ENCODE data around the gene KIF3C.
"Not testable (repeated sequence)": the region's sequence is repeated elsewhere in the genome, so short reads cannot be mapped to it uniquely, and the experiment has no call there.

KIF3C gene

DNA sequence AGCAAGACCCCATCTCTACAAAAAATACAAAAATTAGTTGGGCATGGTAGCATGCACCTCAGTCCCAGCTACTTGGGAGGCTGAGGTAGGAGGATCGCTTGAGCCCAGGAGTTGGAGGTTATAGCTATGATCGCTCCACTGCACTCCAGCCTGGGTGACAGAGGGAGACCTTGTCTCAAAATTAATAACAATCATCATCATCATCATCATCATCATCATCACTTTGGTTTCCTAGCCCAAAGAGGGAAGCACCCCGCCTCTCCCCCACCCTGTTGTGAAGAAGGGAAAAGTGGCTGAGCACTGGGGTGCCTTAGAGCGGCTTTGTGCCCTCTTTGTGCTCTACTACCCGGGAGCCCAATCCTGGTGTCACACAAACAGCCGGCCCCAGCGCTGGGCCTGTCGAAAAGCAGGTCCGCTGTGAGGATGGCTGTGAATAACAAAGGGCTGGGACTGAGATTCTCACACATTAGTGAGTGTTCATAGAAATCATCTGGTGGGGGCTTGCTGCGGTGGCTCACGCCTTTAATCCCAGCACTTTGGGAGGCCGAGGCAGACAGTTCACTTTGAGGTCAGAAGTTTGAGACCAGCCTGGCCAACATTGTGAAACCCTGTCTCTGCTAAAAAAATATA, 61.4 kb downstream of the KIF3C start:
- DNase-seq (ENCODE audit: insufficient read length, low spot score) (no peak), FAIRE-seq (no peak)

DNA sequence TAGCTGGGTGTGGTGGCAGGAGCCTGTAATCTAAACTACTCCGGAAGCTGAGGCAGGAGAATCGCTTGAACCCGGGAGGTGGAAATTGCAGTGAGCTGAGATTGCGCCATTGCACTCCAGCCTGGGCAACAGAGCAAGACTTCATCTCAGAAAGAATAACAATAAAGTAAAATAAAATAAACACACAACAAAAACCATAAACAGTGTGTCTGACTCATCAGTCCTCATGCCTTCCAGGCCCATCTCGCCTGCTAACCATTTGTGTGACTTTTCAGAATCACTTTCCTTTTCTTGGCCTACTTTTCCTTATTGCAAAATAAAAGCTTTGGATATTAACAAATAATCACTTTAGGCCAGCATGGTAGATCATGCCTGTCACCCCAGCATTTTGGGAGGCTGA, 62.0 kb downstream of the KIF3C start:
- no peak for DNase-seq (ENCODE audit: insufficient read length, low spot score)
- FAIRE-seq: no peak

DNA sequence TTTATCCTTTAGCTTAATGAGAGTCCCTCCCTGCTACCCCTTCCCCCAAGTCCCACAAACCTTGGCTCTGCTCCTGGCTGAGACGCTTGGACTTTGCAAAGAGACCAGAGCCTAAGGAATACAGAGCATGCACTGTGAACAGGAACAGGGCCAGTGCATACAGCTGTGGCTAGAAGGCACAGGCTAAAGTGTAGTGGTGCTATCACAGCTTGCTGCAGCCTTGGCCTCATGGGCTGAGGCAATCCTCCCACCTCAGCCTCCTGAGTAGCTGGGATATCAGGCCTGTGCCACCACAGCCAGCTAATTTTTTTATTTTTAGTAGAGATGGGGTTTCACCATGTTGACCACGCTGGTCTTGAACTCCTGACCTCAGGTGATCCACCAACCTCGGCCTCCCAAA, 64.5 kb downstream of the KIF3C start:
- DNase-seq (ENCODE audit: insufficient read length, low spot score): no peak
- no peak for FAIRE-seq

- not testable (repeated sequence) for DNase-seq (ENCODE audit: insufficient read length, low spot score); FAIRE-seq
These were observed 64.9 kb downstream of the KIF3C start for GRCh38 chr2:25917411-25917810.

DNA sequence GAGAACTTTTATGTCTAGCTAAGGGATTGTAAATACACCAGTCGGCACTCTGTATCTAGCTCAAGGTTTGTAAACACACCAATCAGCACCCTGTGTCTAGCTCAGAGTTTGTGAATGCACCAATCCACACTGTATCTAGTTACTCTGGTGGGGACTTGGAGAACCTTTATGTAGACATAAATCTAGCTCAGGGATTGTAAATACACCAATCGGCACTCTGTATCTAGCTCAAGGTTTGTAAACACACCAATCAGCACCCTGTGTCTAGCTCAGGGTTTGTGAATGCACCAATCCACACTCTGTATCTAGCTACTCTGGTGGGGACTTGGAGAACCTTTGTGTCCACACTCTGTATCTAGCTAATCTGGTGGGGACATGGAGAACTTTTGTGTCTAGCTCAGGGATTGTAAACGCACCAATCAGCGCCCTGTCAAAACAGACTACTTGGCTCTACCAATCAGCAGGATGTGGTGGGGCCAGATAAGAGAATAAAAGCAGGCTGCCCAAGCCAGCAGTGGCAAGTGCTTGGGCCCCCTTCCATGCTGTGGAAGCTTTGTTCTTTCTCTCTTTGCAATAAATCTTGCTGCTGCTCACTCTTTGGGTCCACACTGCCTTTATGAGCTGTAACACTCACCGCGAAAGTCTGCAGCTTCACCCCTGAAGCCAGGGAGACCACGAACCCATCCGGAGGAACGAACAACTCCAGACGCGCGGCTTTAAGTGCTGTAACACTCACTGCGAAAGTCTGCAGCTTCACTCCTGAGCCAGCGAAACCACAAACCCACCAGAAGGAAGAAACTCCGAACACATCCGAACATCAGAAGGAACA, 66.1 kb downstream of the KIF3C start:
- DNase-seq (ENCODE audit: insufficient read length, low spot score); FAIRE-seq: not testable (repeated sequence)

DNA sequence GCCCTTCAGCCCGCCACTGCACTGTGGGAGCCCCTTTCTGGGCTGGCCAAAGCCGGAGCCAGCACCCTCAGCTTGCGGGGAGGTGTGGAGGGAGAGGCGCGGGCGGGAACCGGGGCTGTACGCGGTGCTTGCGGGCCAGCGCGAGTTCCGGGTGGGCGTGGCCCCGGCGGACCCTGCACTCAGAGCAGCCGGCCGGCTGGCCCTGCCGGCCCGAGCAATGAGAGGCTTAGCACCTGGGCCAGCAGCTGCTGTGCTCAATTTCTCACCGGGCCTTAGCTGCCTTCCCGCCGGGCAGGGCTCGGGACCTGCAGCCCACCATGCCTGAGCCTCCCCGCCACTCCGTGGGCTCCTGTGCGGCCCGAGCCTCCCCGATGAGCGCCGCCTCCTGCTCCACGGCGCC, 66.9 kb downstream of the KIF3C start:
- FAIRE-seq; DNase-seq (ENCODE audit: insufficient read length, low spot score): not testable (repeated sequence)

DNA sequence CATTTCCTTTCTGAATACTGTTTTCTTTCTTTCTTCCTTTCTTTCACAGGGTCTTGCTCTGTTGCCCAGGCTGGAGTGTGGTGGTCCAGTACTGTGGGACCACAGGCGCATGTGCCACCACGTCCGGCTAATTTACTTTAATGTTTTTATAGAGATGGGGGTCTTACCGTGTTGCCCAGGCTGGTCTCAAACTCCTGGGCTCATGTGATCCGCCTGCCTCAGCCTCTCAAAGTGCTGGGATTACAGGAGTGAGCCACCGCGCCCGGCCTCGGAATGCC, 68.7 kb downstream of the KIF3C start:
- not testable (repeated sequence) for DNase-seq (ENCODE audit: insufficient read length, low spot score); FAIRE-seq

DNA sequence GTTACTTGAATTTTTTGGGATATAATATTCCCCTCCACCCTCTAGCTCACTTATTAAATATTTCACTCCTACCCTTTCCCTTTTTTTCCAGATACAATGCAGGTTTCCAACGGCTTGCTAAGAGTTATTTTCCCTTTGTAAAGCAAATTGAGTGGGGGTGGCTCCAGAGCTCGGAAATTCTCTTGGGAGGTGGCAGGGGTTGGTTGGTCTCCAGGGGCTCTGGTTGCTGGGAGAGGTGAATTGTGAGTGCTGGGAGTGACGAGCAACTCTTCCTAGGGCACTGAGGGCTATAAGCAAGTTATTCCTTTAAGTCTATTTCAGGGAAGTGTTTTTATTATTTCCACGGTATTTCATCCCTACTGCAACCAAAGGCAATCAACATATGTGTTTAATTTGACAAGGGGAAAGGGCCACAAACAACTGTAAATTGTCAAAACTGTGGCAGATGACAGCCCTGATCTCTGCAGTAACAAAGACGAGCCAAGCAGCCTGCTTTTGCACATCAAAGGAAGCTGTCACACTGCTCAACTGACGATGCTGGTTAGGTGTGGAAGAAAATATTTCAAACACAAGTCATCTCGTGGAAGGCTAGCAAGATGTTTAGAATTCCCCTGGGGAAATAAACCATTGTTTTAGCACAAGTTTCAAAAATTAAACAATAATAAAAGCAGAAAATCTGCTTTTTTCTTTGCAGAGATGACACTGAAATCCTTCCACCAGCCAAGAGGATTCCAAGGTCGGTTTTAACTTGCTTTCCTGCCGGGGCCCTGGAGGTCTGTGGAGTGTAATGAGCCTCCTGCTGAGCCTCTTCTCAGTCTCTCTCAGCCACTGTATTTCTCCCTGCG, 69.2 kb downstream of the KIF3C start:
- FAIRE-seq (no peak), DNase-seq (ENCODE audit: insufficient read length, low spot score) (peak; percentile 41)

GRCh38 chr2:25909574-25909973, 72.7 kb downstream of the KIF3C start:
- DNase-seq (ENCODE audit: insufficient read length, low spot score); FAIRE-seq: not testable (repeated sequence)

DNA sequence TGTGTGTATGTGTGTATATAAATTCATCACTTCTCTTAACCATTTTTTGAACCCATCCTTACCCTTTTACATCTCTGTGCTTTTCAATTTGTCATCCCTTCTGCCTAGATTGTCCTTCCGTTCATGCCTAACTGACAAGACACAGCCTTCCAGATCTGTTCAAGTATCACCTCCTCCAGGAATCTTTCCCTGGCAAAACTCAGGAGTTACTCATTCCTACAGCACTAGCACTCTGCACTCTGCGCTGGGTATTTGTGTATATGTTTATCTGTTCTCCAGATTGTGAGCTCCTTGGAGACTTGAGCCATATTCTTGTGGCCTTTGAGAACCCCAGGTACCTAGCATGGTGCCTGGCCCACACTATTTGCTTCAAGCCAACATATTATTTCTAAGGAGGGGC, 77.2 kb downstream of the KIF3C start:
- FAIRE-seq (no peak), DNase-seq (ENCODE audit: insufficient read length, low spot score) (no peak)

GRCh38 chr2:25903216-25903776, 79.0 kb downstream of the KIF3C start:
- no peak for FAIRE-seq
- DNase-seq (ENCODE audit: insufficient read length, low spot score): no peak

DNA sequence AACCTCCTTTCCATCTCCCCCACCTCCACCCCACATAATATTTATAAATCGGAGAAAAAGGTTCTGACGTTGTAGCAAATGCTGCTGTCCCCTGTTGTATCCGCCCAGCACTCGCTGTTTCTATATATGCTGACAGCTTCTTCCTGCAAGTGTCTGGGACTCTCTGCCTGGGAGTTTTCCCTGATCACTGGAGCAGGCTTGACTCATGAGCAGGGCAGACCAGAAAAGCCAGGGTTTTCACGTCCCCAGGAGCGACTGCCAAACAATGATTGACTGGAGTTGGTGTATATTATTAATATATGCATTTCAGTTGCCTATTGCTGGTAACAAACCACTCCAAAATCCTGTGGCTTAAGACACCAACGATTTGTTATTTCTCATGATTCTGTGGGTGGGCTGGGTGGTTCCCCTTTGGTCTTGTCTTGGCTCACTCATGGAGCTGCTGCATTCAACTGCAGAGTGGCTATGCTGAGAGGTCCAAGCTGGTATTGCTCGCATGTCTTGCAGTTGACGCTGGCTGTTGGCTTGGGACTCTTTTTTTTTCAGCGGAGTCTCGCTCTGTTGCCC, 82.8 kb downstream of the KIF3C start:
- DNase-seq (ENCODE audit: insufficient read length, low spot score) (no peak), FAIRE-seq (no peak)

- no peak for FAIRE-seq
- no peak for DNase-seq (ENCODE audit: insufficient read length, low spot score)
These were observed 84.8 kb downstream of the KIF3C start for GRCh38 chr2:25897506-25897905.

GRCh38 chr2:25896308-25896707, 86.0 kb downstream of the KIF3C start:
- not testable (repeated sequence) for DNase-seq (ENCODE audit: insufficient read length, low spot score); FAIRE-seq

- FAIRE-seq: no peak
- no peak for DNase-seq (ENCODE audit: insufficient read length, low spot score)
These were observed 86.7 kb downstream of the KIF3C start for GRCh38 chr2:25895610-25896009.

DNA sequence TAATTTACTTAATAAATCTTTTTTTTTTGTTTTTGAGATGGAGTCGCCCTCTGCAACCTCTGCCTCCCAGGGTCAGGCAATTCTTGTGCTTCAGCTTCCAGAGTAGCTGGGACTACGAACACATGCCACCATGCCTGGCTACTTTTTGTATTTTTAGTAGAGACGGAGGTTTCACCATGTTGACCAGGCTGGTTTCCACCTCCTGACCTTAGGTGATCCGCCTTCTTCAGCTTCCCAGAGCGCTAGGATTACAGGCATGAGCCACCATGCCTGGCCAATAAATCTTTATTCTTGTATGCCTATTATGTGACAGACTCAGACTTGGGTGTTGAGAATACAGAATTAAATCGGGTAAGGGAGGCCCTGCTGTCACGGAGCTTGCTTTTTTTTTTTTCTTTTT, 87.3 kb downstream of the KIF3C start:
- DNase-seq (ENCODE audit: insufficient read length, low spot score) (no peak), FAIRE-seq (no peak)

GRCh38 chr2:25894135-25894830, 88.0 kb downstream of the KIF3C start:
- FAIRE-seq: no peak
- no peak for DNase-seq (ENCODE audit: insufficient read length, low spot score)

- FAIRE-seq: no peak
- no peak for DNase-seq (ENCODE audit: insufficient read length, low spot score)
These were observed 90.6 kb downstream of the KIF3C start for GRCh38 chr2:25891672-25892071.

GRCh38 chr2:25887624-25888242, 94.6 kb downstream of the KIF3C start:
- FAIRE-seq (no peak), DNase-seq (ENCODE audit: insufficient read length, low spot score) (no peak)

DNA sequence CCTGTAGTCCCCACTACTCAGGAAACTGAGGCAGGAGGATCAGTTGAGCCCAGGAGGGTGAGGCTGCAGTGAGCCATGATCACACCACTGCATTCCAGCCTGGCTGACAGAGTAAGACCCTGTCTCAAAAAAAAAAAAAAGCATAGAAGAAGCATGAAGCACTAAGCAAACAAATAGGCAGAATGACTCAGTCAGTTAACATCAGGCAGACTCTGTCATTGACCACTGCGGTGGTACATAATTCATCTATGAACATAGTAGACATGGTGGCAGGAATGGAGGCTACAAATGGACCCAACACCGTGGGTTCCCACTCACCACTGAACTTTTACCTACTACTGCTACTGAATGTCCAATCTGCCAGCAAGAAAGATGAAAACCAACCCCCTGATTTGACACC, 96.4 kb downstream of the KIF3C start:
- FAIRE-seq: peak; percentile 69

More for the DNA sequence above, 96.4 kb downstream of the KIF3C start:
- DNase-seq (ENCODE audit: insufficient read length, low spot score): peak; percentile 43

Data from HTR-8/SVneo (cell line).